Smooth muscle cell of the brain vasculature (primary cell): ENCODE data around the gene LTA.

Source experiments
- DNase-seq: peaks from one replicate; pipeline ENCODE4 v3.0.0-alpha.2; 2012; ENCODE audit warnings: low read depth, low spot score

The LTA gene, protein sequence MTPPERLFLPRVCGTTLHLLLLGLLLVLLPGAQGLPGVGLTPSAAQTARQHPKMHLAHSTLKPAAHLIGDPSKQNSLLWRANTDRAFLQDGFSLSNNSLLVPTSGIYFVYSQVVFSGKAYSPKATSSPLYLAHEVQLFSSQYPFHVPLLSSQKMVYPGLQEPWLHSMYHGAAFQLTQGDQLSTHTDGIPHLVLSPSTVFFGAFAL

DNA sequence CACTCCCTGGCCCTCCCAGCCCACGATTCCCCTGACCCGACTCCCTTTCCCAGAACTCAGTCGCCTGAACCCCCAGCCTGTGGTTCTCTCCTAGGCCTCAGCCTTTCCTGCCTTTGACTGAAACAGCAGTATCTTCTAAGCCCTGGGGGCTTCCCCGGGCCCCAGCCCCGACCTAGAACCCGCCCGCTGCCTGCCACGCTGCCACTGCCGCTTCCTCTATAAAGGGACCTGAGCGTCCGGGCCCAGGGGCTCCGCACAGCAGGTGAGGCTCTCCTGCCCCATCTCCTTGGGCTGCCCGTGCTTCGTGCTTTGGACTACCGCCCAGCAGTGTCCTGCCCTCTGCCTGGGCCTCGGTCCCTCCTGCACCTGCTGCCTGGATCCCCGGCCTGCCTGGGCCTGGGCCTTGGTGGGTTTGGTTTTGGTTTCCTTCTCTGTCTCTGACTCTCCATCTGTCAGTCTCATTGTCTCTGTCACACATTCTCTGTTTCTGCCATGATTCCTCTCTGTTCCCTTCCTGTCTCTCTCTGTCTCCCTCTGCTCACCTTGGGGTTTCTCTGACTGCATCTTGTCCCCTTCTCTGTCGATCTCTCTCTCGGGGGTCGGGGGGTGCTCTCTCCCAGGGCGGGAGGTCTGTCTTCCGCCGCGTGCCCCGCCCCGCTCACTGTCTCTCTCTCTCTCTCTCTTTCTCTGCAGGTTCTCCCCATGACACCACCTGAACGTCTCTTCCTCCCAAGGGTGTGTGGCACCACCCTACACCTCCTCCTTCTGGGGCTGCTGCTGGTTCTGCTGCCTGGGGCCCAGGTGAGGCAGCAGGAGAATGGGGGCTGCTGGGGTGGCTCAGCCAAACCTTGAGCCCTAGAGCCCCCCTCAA lies at the start of gene LTA:
LTA (plus strand) TSS at position 249 of the 871 bp plus-strand sequence; CDS start at position 703, 454 bp downstream.
- DNase-seq: no peak

DNA sequence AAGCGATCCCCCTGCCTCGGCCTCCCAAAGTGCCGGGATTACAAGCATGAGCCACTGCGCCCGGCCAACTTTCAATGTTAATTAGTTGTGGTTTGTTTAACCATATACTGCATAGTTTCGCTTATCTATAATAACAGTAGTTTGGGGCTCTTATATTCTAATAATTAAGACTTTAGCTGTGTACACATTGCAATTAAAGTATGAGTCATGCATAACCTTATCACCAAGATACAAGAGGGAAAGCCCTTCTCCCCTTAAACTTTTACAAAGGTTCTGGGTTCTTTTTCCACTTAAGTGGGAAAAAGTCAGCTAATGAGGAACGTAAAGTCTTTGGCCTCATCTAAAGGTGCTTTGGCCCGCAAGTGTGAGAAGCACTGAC lies 46.5 kb upstream of the LTA start:
- DNase-seq: no peak

DNA sequence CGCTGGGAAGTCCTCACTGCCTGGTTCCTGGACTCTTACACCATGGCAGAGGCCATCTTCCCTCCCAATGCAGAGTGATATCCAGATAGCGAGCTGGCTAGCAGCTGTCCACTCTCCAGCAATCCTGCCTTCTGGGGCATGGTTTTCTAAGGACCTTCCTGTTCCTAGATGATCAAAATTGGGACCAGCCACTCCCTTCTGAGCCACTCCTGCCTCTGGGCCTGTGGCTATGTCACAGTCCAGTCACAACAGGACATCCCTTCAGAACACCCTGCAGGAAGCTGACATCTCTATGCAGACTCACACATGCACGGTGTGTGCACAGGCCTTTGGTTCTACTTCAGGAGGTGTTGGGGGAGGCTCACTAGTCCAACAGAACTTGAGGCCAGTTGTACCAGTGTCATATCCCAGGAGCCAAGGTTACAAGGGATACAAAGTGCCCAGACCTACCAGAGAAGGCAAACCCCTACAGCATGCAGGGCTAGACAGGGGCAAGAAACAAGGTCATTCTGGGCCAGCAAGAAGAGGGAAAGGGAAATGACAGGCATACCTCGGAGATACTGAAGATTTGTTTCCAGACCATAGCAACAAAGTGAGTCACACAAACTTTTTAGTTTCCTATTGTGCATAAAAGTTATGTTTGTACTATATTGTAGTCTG lies 46.0 kb upstream of the LTA start:
- DNase-seq: no peak

DNA sequence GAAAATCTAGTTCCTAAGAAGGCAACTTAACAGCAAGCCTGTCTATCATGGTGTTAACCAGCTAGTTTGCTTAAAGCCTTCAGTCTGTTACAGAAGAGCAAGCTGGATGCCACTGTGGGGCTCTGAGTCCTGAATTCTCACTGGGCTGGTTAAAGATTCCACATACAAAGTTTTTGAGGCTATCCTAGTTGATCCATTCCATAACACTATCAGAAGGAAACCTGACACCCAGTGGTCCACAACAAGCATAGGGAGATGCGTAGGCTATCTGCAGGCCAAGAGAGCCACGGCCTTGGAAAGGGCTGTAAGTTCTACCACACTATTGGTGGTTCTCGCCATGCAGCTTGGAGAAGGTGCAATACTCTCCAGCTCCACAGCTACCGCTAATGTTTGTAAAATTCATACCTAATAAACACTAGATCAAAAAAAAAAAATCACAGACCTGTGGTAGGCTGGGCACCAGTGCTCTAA lies 43.7 kb upstream of the LTA start:
- no peak for DNase-seq

DNA sequence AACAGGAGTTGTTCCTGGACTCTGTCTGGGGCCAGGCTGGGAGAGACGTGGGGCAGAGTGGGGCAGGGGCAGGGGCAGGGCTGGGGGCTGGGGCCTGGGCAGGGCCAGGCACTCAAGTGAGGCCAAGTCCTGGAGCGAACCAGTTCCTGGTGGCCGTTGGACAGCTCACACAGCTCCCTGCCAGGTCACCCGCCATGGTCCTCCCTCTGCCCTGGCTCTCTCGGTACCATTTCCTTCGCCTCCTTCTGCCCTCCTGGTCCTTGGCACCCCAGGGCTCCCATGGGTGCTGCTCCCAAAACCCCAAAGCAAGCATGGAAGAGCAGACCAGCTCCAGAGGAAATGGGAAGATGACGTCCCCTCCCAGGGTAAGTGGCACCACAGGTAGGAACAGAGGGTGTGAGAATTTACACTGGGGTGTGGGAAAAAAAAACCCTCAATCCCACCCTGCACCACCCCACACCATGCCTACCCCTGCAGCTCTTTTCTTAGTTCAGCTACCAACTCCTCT lies 43.2 kb upstream of the LTA start, which contains the start of gene MCCD1:
MCCD1 (plus strand) TSS at position 142 of the 508 bp plus-strand sequence; CDS start at position 195, 53 bp downstream.
- DNase-seq: no peak

DNA sequence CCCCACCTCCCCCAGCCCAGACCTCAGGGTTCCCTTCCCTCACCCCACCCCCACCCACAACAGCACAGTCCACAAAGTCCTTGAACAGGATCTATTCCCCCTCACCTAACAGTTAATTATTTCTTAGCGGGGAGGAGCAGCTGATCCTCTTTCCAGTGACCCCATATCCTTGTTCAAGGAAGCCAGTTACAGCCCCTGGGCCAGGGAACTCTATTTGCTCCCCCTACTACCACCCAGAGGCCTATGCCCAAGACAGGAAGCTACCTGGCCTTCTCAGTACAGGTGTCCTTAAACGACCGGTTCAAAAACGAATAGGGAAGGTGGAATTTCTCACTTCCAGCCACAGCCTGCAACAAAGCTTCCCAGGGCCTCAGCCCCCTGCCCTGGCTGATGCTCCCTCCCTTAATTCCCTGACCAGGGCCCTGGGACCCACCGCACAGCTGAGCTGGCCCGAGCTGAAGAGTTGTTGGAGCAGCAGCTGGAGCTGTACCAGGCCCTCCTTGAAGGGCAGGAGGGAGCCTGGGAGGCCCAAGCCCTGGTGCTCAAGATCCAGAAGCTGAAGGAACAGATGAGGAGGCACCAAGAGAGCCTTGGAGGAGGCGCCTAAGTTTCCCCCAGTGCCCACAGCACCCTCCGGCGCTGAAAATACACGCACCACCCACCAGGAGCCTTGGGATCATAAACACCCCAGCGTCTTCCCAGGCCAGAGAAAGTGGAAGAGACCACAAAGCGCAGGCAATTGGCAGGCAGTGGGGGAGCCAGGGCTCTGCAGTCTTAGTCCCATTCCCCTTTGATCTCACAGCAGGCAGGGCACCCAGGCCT lies 42.5 kb upstream of the LTA start:
- no peak for DNase-seq

DNA sequence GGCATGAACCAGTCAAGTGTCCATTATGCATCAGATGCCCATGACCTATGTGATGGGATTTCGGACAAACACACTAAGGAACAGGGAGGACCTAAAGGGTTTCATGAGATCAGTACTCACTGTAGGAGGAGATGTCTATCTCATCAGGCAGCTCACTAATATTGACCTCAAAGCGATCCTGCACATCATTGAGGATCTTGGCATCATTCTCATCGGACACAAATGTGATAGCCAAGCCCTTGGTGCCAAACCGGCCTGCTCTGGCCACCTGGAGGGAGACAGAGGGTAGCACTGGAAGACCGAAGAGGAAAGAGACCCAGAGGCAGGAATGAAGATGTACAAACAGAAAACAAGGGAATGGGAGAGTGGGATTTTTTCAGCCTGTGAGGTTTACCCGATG lies 41.4 kb upstream of the LTA start:
- DNase-seq: no peak

DNA sequence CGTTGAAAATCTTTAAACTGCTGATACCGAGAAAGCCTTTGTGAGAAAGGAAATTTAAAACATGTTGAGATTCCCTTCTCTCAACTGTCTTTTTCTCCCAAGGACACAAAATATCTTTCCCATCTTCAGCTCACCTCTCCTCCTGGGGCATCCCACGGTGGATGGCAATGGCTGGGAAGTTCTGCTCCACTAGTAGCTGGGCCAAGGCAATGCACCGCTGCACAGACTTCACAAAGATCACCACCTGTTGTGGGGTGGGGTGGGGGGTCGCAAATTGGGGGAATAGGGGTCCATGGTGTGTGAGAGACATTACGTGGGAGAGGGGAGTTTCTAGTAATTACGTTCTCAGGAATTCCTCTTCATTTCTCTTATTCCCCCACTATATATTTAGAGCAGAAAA lies 40.9 kb upstream of the LTA start:
- no peak for DNase-seq

DNA sequence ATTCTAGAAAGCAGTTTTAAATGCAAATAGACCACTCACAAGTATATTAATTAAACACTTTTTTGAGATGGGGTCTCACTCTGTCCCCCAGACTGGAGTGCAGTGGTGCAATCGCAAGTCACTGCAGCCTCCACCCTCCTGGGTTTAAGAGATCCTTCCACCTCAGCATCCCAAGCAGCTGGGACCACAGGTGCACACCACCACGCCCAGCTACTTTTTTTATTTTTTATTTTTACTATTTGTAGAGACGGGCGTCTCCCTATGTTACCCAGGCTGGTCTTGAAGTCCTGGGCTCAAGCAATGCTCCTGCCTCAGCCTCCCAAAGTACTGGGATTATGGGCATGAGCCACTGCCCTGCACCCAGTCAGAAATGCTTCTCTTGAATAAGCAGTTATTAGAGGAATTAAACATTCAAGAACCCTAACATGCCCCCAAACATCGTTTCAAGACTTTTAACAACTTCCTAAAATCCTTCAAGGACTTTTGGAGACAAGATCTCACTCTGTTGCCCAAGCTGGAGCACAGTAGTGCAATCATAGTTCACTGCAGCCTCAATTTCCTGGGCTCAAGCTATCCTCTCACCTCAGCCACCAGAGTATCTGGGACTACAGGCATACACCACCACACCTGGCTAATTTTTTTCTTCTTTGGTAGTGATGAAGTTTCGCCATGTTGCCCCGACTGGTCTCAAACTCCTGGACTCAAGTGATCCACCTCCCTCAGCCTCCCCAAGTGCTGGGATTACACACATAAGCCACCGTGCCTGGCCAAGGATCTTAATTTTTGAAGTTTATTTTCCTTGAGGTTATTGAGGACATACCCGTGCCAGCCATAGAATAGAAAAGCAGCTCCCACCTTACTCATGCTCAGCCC lies 40.1 kb upstream of the LTA start:
- no peak for DNase-seq

DNA sequence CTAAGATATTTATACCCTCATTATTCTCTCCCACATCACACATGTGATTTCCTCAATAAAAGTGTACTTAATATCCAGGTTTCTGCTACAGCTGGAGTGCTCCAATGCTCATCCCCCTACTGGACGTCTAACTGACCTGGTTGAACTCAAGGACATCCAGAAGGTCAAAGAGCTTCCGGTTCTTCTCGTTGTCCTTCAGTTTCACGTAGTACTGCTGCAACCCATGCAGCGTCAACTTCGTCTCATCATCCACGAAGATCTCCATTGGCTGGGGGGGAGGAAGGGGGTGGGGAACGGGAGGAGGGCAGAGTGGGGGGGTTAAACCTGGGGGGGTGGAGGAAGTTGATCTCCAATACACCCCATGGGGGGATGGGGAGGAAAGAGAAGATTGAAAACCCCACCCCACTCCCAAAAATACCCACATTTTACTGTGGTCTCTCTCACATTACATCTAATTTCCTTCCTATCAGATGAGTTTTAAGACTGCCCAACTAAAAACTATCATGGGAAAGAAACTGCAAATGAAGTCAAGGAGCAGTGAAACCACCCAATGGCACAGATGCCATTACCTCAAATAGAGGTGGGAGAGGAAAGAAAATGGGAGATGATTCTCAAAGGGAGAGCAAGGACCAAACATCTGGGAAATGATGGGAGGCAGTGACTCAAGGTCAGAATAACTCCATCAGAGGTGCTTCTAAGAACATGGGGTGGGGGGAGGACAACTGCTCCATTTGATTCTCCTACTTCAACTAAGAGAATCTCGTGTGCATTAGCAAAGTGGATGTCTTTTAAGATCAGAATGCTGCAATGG lies 39.2 kb upstream of the LTA start:
- DNase-seq: no peak

DNA sequence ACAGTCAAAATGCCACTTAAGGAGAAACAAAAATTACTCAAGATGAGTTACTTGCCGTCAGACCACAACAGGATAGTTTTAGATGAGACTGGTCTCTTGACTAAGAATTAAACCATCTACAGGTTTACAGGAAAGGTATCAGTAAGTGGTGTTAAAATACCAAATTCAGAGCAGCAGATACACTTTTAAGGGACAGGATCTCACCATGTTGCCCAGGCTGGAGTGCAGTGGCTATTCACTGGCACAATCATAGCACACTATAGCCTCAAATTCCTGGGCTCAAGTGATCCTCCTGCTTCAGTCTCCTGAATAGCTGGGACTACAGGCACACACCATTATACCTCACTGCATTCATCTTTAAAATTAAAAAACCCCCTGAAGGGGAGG lies 38.6 kb upstream of the LTA start:
- DNase-seq: no peak

DNA sequence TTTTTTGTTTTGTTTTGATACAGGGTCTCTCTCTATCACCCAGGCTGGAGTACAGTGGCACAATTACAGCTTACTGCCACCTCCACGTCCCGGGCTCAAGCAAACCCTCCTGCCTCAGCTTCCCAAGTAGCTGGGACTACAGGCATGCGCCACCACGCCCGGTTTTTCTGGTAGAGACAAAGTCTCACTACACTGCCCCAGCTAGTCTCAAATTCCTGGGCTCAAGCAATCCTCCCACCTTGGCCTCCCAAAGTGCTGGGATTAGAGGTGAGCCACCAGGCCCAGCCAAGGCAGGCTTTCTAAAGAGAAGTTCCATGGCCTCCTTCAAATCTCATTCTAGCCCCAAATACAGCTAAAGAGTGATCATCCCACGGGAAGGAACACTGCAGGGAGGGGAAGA lies 38.1 kb upstream of the LTA start:
- no peak for DNase-seq

DNA sequence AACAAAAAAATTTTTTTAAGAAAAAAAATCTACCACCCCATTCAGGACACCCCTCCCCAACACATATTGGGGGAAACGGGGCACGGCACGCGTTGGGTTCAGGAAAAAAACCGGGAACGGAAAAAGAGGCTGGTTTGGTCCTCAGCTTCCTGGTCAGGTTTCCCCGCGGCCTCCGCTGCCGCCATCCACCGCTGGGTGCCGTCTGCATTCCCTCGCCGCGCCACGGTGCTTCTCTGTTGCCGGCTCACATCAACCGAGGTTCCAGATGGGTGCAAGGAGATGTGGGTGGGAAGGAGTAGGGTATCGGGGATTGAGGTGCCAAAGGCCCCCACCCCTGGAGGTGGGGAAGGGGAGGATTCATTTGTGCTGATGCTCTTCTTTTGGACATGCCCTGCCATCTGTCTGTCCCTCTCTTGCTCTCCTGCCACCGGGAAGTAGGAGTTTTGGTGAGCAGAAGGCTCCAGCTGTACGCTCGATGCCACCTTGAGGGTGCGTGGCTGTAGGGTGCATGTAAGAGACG lies 37.5 kb upstream of the LTA start:
- DNase-seq: no peak

DNA sequence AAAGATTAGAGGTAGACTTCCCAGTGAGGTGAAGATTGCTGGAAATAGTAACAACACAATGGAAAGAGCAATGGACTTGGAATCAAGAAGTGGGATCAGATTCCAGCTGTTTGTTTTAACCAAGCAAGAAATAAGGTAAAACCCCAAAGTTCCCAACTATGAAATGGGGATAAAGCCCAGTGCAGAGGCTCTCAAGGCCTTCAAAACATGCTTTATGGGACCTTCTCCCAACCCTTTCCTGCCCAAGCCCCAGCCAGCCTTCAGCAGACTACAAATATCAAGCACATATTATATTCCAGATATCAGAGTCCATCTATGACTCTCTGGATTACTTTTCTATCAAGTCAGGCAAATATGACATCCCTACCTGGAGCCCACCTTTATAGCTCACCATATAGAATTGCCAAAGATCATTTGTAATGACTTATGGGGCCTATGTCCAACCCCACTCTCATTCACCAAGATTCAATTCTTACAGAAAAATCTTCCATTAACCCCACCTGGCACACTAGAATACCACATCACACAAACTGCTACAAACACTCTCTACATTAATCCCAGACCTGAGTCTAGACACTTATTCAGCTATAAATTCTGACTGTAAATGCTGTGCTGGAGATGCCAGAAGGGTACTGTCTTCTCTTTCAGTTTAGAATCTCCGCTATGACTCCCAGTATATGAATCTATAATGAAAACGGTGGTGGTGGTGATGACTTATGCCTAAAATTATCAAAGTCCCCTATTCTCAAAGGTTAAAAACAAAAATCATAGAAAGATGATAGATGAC lies 36.4 kb upstream of the LTA start:
- DNase-seq: no peak

DNA sequence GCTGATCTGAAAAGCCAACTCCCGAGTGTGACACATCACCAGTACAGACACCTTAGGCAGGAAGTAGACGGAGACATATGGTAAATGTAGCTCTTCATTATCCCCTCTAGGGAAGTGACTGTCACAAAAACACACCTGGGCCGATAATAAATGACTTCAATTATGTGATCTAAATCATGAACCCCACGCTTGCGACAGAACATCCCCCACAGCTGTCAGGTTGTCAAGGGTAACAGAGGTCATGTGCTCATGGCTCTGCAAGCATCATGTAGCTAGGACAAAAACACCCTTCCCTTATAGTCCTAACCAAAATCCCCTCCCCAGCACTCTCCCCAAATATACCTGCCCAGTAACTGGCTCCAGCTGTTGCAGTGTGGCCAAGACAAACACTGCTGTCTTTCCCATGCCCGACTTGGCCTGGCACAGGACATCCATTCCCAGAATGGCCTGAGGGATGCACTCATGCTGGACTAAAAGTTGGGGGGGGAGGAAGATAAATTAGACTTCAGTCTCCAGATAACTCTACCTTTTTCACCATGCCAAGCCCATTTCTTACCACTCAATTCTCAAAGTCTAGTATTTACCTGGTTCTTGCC lies 33.2 kb upstream of the LTA start:
- DNase-seq: no peak

DNA sequence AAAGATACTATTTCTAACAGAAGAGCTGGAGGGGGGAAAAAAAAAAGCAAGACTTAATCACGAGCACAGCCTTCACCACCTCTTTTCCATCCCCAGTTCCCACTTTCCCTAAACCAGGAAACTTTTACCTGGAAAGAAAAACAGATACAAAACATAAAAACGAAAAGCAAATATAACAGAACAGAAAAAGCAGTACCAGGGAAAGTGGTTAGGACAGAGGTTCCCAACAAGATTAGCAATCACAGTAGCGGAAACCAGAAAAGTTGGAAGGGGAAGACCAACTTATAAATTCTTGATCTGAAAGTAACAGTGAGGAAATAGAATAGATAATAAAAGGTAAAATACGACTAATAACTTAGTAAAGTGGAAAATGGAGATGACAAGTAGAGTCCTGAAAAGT lies 31.4 kb upstream of the LTA start:
- DNase-seq: no peak

DNA sequence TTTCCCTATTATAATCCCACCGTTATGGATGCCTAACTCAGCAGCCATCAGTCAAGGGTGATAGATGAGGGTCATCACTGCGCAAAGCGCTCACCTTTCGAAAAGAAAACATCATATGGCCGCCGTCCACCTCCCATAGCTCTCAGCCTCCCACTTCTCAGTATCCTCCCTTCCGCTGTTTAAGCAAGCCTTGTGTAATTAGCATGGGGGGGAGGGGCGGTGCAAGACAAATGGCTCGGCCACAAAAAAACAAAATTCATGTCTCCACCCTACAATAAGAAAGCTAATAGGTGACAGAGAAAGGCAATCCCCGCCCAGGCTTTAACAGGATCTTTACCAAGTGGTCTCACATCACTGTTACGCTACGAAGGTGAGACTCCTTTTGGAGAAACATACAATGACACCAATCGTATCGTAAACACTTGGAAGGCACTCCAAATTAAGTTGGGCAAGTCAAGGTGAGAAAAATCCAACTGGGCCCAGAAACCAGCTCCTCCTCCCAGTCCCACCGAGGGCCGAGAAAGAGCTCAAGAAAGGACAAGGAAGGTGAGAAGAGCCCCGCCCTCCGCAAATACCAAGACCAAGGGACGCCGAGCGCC lies 30.9 kb upstream of the LTA start:
- DNase-seq: no peak
